Fibroblast of the aortic adventitia (primary cell): Measurements from ENCODE around the gene BMPR1A. TPM values are rescaled to one million over a fixed set of nuclear protein-coding genes. Genes with fewer than 3 reads are reported as not detected.

Experiments used
- DNase-seq: peaks from one replicate; pipeline ENCODE4 v3.0.0-alpha.2; 2010; ENCODE audit warnings: low read depth
- H3K4me3 ChIP-seq: 2 replicates; pipeline ENCODE4 v1.5.1; 2011; ENCODE audit warnings: low read depth, mild to moderate bottlenecking, control low read depth, low read length, moderate library complexity
- total RNA-seq: library from RNA; depleted of rRNA; stranded (reverse); fragments of >200 nt; gene quantifications from 2 replicates; pipeline ENCODE4 v1.2.3, GENCODE V29; 2012; ENCODE audit warnings: low replicate concordance
- TF ChIP-seq, protein P1 (sequence below): IDR thresholded peaks from 2 replicates; pipeline ENCODE4 v1.5.1; 2011; ENCODE audit warnings: mild to moderate bottlenecking, low read length, control low read depth, inconsistent platforms; ENCODE audit not compliant: insufficient read depth

BMPR1A gene
- total RNA-seq, 1 donor = 74.7 TPM

GRCh38 chr10:86820509-86820908 is 64.1 kb downstream of the BMPR1A start:
- DNase-seq = no peak
- TF ChIP-seq, protein P1, sequence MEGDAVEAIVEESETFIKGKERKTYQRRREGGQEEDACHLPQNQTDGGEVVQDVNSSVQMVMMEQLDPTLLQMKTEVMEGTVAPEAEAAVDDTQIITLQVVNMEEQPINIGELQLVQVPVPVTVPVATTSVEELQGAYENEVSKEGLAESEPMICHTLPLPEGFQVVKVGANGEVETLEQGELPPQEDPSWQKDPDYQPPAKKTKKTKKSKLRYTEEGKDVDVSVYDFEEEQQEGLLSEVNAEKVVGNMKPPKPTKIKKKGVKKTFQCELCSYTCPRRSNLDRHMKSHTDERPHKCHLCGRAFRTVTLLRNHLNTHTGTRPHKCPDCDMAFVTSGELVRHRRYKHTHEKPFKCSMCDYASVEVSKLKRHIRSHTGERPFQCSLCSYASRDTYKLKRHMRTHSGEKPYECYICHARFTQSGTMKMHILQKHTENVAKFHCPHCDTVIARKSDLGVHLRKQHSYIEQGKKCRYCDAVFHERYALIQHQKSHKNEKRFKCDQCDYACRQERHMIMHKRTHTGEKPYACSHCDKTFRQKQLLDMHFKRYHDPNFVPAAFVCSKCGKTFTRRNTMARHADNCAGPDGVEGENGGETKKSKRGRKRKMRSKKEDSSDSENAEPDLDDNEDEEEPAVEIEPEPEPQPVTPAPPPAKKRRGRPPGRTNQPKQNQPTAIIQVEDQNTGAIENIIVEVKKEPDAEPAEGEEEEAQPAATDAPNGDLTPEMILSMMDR = no peak
- H3K4me3 ChIP-seq = no peak overlapping the region

GRCh38 chr10:86821388-86821999 is 65.1 kb downstream of the BMPR1A start:
- no peak overlapping the region for H3K4me3 ChIP-seq
- DNase-seq = peak; percentile 91
- TF ChIP-seq, protein P1 = no peak

DNA sequence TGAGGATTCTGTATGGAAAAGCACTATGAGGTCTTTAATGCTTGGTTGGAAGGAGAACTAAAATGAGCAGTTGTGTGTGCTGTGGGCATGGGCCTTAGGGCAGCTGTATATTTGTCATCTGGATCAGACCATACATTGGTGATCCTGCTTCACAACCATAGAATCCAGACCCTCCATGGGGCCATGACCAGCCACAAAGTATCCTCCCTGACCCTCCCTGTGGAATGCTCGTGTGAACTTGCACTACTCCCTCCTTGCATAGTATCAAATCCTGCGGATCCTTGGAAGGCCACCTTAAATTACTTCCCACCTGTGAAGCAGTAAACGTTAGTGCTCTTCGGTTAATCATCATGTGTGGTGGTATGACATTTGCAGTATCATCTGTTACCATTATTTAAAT is 67.1 kb downstream of the BMPR1A start:
- no peak overlapping the region for H3K4me3 ChIP-seq
- TF ChIP-seq, protein P1 = no peak
- DNase-seq = no peak

- no peak overlapping the region for H3K4me3 ChIP-seq
- TF ChIP-seq, protein P1 = no peak
- no peak for DNase-seq
Observed at GRCh38 chr10:86824151-86824550, 67.7 kb downstream of the BMPR1A start.

DNA sequence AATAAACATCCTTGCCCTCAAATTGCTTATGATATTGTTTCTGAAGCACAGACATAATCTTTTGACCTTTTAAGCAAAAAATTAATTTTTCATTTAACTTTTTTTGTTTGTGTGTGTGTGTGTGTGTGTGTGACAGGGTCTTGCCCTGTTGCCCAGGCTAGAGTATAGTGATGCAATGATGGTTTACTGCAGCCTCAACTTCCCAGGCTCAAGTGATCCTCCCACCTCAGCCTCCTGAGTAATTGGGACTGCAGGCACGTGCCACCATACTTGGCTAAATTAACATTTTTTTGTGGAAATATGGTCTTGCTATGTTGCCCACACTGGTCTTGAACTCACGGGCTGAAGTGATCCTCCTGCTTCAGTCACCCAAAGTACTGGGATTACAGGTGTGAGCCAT is 68.9 kb downstream of the BMPR1A start:
- no peak for DNase-seq
- H3K4me3 ChIP-seq = no peak overlapping the region
- TF ChIP-seq, protein P1 = no peak

GRCh38 chr10:86827639-86828038 is 71.2 kb downstream of the BMPR1A start:
- H3K4me3 ChIP-seq = no peak overlapping the region
- no peak for DNase-seq
- TF ChIP-seq, protein P1 = no peak

GRCh38 chr10:86828145-86828544 is 71.7 kb downstream of the BMPR1A start:
- TF ChIP-seq, protein P1 = no peak
- no peak overlapping the region for H3K4me3 ChIP-seq
- DNase-seq = no peak
